ENCODE results near the gene SVOP. TPM values are rescaled to one million over a fixed set of nuclear protein-coding genes. Genes with fewer than 3 reads are reported as not detected.
"Not testable (repeated sequence)": the region's sequence is repeated elsewhere in the genome, so short reads cannot be mapped to it uniquely, and the experiment has no call there.

The SVOP gene
- total RNA-seq, 4 donors from 2014 or later, result 0.07 to 0.13 (median 0.08) TPM; not detected in 1

DNA sequence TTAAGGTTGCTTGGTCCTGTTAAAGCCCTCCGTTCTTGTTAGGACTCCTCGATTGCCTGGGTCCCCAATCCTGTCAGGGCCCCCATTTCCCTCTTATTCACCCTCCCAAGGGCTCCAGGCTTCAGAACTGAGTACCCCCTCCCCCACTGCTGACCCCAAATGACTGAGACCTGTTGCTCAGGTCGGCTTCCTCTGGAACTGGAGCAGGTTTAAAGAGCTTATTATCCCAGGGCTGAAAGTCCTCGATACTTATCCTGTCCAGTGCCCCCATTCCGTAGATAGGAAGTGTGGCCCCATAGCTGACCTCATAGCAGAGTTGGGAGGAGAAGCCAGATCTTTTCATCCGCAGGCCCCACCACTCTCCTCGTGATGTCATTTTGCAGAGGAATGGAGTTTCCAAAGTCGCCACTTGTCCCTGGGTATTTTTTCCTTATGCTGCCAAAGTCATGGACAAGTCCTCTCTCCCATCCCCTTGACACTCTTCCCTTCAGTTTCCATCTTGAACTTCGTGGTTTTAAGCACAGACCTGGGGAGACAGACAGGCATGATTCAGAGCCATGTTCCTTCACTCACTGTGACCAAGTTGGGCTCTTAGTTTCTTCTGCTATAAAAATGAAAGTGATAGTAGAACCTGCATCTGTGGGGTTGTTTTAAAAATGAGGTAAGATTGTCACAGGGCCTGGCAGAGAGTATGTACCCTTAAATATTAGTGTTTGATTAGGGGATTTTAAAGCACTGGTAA lies 32.7 kb upstream of the SVOP start:
- Histone ChIP-seq H3K9me3 (no peaks in the 10 kb centered on the region), H3K27me3 (no peaks in the 10 kb centered on the region), H3K27ac (peak overlapping the region in 3 of 4 donors; percentile 79 to 85 (median 84)), H3K4me3 (peak overlapping the region; percentile 75 to 88), H3K4me1 (peaks cover 2 to 25% (median 9%) of the 10 kb centered on the region in 3 donors), H3K36me3 (peaks cover 0 to 15% of the 10 kb centered on the region in 2 donors)
- 11 to 36% methylated on average over 8 of the region's 9 CpGs for WGBS, 2 donors (ENCODE audit: low coverage in 1 of 2)
- ATAC-seq, result no peak
- TF ChIP-seq CTCF (IDR thresholded peaks at IDR 0.05) (no peak), POLR2A (IDR thresholded peaks at IDR 0.05) (no peak), EP300 (IDR thresholded peaks at IDR 0.05) (no peak), POLR2AphosphoS5 (IDR thresholded peaks at IDR 0.05) (no peak)

DNA sequence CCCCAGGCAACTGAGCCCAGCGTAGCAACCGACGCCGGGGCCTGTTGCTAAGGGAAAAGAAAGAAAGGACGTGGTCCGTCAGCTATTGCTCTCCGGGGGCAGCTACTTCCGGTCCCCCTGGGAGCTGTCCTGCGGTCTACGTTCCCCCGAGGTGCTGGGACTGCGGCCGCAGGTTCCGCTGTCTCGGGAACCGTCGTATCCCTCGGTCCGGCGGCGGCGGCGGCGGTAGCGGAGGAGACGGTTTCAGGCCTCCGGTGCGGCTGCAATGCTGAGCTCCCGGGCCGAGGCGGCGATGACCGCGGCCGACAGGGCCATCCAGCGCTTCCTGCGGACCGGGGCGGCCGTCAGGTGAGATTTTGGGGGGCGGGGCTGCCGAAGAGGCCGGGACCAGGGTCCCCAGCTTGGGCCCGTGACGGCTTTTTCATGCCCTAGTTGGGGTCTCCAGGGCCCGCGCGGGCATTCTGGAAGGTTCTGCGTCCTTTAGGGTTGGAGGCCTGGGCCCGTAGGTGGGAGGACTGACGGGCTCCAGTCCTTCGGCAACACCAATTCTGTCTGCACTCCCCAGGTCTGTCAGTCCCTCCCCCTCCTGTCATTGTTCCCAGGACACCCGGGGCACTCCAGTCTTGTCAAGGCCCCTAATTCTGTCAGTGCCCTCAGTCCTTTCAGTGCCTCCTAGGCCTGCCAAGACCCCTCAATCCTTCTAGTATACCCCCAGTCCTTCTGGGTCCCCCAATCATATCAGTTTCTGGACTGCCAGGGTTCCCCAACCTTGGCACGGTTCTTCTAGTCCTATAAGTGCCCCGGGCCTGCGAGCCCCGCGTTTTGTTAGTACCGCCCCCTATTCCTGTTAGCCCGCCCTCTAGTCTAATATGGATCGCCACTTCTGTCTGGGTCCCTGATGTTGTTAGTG lies 31.8 kb upstream of the SVOP start, which contains the start of gene USP30:
TSS of gene USP30 (plus strand) at position 163 of the 910 bp plus-strand sequence. CDS start at position 266, 103 bp downstream.
- peaks cover 2 to 25% (median 9%) of the 10 kb centered on the region in 3 donors for H3K4me1 ChIP-seq
- peak within 1 kb of the TSS; percentile 40 to 85 (median 82) for H3K27ac ChIP-seq
- H3K4me3 ChIP-seq, result peak within 1 kb of the TSS; percentile 75 to 88
- peaks cover 6% of the 10 kb centered on the region for H3K27me3 ChIP-seq
- peak; percentile 96 for ATAC-seq
- no peaks in the 10 kb centered on the region for H3K9me3 ChIP-seq
- TF ChIP-seq EP300 (IDR thresholded peaks at IDR 0.05), result no peak
- peak in 1 of 2 donors; percentile 32 for TF ChIP-seq POLR2A (IDR thresholded peaks at IDR 0.05)
- no peak for TF ChIP-seq CTCF (IDR thresholded peaks at IDR 0.05)
- peak; percentile 61 for TF ChIP-seq POLR2AphosphoS5 (IDR thresholded peaks at IDR 0.05)
- H3K36me3 ChIP-seq, result peaks cover 0 to 6% of the 10 kb centered on the region in 2 donors
- WGBS, 2 donors (ENCODE audit: low coverage in 1 of 2), result 0% methylated on average over 8 to 11 of the region's 61 CpGs

- peak overlapping the region in 3 of 4 donors; percentile 79 to 85 (median 84) for H3K27ac ChIP-seq
- H3K9me3 ChIP-seq, result no peaks in the 10 kb centered on the region
- ATAC-seq, result no peak
- H3K4me1 ChIP-seq, result peaks cover 2 to 25% (median 9%) of the 10 kb centered on the region in 3 donors
- TF ChIP-seq POLR2A (IDR thresholded peaks at IDR 0.05), result no peak
- no peak for TF ChIP-seq CTCF (IDR thresholded peaks at IDR 0.05)
- TF ChIP-seq POLR2AphosphoS5 (IDR thresholded peaks at IDR 0.05), result no peak
- no peak for TF ChIP-seq EP300 (IDR thresholded peaks at IDR 0.05)
- WGBS, 2 donors (ENCODE audit: low coverage in 1 of 2), result 8 to 11% methylated on average over 6 of the region's 6 CpGs
- H3K27me3 ChIP-seq, result peaks cover 6% of the 10 kb centered on the region
- peak overlapping the region; percentile 75 to 88 for H3K4me3 ChIP-seq
- H3K36me3 ChIP-seq, result no peaks in the 10 kb centered on the region
These were observed 31.2 kb upstream of the SVOP start for GRCh38 chr12:109052097-109052413.

DNA sequence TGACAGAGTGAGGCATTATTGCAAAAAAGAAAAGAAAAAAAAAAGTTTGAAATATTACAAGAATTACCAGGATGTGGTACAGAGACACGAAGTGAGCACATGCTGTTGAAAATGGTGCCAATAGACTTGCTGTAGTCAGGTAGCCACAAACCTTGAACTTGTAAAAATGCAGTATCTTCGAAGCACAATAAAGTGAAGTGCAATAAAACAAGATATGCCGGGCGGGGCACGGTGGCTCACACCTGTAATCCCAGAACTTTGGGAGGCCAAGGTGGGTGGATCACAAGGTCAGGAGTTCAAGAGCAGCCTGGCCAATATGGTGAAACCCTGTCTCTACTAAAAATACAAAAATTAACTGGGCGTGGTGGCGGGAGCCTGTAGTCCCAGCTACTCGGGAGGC lies 28.9 kb upstream of the SVOP start:
- H3K4me3 ChIP-seq, ATAC-seq, H3K27ac ChIP-seq, H3K9me3 ChIP-seq, H3K36me3 ChIP-seq: not testable (repeated sequence)
- H3K27me3 ChIP-seq, result peaks cover 22% of the 10 kb centered on the region
- peaks cover 2 to 25% (median 9%) of the 10 kb centered on the region in 3 donors for H3K4me1 ChIP-seq
- 71 to 79% methylated on average over 7 to 8 of the region's 8 CpGs for WGBS, 2 donors (ENCODE audit: low coverage in 1 of 2)

DNA sequence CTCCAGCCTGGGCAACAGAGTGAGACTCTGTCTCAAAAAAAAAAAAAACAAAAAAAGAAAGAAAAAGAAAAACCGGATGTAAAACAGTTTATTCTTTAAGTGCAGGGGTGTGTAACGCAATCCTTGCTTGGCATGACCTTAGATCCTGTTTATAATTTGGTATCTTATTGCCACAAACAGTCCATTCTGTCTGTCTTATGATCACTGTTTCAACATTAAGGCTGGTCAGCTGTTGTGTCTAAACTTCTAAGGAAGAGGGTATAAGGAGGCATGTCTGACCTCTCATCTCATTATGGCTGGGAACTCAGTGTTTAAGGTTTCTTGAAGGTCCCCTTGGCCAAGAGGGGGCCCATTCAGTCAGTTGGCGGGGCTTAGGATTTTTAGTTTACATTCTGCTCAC lies 27.8 kb upstream of the SVOP start:
- Histone ChIP-seq H3K27me3 (peaks cover 29% of the 10 kb centered on the region), H3K4me1 (peaks cover 2 to 14% (median 5%) of the 10 kb centered on the region in 3 donors)
- not testable (repeated sequence) for ATAC-seq, H3K27ac ChIP-seq, H3K4me3 ChIP-seq, H3K9me3 ChIP-seq, H3K36me3 ChIP-seq
- 25 to 41% methylated on average over 3 of the region's 3 CpGs for WGBS, 2 donors (ENCODE audit: low coverage in 1 of 2)
